ENCODE data around the gene MMP24.
"Not testable (repeated sequence)": the region's sequence is repeated elsewhere in the genome, so short reads cannot be mapped to it uniquely, and the experiment has no call there.

Gene MMP24

DNA sequence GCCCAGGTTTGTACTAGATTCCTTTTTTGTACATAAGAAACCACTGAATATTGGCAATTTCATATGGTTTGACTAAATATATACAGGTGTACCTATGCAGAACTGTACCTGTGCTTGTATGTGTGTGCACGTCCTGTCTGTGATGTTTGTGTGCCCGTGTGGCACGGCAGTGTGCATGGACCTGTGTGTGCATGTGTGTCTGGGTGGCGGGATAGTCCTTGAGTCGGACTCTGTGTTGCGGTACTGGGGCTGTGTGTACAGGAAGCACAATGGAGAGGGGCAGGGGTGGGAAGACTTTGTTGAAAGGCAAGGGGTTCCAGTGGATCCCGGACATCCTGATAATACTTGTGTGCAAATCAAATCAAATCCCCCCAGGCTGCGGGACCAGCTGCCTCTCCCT, 69.2 kb downstream of the MMP24 start:
- no peak for FAIRE-seq

- no peak for FAIRE-seq
These were observed 69.6 kb downstream of the MMP24 start for GRCh38 chr20:35296101-35296554.

DNA sequence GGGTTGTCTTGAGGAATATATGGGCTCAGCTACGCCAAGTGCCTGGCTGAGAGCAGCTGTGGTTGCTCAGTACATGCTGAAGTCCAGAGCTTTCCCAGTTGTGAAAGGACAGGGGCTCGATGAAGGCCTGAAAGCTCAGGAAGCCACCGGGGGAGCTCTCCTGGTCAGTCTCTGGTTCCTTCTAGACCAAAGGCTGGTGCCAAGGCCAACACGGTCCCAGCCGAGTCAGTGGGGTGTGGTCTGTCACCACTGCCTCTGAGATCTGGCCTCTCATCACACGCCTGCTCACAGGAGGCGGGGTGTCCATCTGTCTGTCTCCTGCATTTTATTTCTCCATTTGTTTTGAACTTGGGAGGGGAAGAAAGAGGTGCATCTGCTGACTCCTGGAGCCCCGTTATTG, 70.7 kb downstream of the MMP24 start:
- FAIRE-seq, result no peak

GRCh38 chr20:35297740-35298139, 71.2 kb downstream of the MMP24 start:
- FAIRE-seq, result no peak

DNA sequence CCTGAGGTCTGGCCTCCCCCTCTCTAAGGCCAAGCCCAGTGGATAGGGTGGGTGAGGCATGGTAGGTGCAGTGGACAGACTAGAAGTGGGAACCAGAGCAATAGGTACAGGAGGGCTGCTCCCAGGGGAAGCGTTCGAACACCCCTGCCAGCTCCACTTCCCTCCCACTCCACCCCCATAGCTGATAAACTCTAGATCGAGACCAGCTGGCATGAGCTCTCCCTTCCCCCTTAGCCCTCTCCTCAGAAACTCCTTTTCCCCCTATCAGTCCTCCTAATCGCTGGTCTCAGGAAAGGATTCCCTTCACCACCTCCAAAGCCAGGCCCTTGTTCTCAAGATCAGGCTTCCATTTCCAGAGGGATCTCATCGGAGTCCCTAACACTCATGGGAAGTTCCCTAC, 71.8 kb downstream of the MMP24 start:
- no peak for FAIRE-seq

GRCh38 chr20:35299780-35300179, 73.3 kb downstream of the MMP24 start:
- FAIRE-seq, result no peak

DNA sequence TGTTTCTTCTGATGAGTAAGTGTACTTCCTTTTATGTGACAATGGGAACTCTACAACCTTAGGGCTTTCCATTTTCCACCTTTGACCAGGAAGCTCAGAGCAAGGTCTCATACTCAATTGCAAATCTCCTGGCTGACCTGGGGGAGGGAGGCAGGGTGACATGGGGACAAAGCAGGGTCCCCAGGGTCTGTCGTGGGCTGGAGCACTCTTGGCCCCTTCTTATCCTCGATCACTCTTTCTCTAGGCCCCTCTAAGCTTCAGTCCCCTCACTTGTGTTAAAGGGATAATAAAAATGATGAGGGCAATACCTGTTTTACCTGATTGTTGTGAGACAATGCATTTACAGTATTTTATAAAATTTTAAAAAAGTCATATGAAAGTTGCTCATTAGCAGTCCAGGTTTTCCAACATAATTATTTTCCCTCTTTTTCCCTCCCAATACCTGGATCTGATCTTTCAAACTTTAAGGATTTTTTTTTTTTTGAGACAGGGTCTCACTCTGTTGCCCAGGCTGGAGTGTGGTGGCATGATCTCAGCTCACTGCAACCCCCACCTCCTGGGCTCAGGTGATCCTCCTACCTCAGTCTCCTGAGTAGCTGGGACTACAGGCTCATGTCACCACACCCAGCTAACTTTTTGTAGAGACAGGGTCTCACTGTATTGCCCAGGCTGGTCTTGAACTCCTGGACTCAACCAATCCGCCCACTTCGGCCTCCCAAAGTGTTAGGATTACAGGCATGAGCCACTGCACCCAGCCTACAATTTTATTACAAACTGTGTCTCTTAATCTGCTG, 74.2 kb downstream of the MMP24 start:
- no peak for FAIRE-seq

DNA sequence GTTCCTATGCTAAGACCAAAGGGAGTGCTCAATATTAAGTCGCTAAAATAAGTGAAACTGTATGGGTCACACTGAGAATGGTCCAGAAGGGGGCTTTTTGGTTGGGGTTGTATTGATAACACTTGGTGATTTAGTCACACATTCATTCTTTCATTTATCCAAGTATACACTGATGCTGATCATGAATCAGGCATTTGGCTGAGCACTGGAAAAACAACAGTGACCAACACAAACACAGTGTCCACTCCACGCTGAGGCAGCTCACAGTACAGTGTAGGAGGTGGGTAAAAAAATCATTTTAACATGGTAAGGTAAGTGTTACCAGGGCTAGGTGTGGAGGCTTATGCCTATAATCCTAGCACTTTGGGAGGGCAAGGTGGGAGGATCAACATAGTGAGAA, 74.9 kb downstream of the MMP24 start:
- no peak for FAIRE-seq

DNA sequence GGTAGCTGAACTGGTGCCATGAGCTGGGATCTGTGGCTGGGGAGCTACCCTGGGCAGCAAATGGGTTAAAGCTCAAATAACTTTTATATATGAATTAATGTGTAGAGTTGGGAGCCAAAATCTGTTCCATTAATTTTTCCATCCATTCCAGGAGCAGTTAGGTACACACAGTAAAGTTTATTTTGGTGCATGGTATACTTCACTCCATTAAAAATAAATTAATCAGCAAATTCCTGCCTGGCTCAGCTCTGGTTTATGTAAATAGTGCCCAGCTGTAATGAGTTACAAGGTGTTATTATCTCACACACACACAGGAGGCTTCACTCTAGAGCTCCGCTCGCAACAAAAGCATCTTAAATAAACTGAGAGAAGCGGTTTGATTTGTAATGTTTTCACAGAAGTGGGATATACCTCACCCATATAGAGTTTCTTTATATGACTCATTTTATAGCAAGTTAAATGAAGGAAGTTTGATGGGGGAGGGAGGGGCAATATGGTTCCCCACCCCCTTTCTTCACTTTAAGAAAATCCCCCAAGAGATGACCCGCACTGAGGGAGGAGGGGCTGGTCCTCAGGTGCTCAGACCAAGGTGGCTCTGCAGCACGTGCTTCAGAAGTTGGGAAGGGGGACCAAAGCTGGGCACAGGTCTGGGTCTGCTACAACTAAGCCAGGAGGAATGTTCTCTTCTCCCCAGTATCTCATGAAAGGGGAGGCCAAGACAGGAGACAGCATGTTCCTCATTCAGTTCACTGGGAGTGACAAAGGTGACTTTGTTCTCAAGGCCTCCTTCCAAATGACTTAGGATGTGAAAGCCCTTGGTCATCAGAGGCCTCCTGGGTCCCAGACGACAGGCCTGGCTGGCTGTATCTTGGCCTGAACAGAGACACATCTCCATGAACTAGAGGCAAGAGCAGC, 76.2 kb downstream of the MMP24 start:
- no peak for FAIRE-seq

DNA sequence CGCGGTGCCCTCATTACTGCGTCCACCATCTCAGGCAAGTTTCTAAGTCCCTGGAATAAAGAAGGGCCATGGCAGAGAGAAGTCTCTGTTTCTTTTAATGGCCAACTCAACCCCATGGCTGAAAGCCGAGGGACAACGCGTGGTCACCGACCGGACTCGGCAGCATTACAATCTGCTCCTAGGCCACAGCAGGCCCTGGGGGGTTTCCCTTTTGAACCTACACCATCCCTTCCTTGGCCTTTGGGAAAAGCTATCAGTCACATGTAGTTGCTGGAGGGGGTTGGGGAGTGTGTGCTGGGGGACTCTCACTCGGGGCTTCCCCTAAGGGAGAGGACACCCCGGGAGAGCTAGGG, 76.9 kb downstream of the MMP24 start:
- no peak for FAIRE-seq

DNA sequence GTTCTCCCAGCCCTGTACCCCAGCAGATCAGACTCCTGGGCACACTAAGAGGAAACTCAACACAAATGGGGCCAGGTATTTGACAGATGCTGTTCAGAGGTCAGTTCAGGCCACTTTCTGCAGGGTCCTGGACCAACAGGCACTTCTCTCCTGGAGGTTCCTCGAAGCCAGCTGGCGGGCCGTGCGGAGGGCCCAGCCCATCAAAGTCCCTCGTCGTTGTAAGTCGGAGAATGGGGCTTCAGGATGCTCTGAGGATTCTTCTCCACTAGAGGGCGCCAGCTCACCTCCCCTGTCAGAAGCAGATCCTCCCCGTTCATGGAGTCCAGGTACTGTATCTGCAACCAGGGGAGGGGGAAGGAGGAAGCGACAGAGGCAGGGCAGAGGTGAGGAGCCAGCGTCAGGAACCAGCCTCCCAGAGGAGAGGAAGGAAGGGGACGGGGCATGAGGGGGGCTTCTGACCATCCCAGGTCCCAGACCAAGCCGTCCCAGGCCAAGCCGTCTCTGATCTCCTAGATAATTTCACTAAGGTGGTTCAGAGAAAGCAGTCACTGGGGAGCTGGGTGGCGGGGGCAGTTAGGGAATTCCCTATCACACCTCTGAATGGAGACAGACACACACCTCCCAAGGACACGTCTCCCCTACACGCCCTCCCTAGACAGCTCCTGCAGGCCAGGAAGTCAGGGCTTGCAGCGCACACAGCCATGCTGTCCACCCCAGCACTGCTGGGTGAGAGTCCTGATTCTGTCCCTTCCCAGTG, 77.4 kb downstream of the MMP24 start:
- FAIRE-seq, result no peak

DNA sequence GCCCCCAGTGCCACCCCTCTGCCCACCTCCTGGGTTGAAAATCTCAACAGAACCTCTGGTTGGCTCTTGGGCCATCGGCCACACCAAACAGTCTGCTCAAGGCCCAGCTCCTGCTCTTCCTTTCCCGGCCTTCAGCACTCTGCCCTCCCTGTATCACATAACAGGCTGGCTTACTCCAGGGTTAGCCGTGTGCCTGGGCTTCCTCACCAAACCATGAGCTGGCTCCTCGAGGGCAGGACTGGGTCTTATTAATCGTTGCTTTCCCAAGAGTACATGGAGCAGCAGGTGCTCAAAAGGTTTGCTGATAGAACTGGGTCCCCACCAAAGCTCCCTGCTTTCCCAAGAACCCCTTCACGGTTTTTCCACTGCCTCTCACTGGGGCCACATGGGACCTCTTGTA, 78.5 kb downstream of the MMP24 start:
- no peak for FAIRE-seq

- no peak for FAIRE-seq
These were observed 79.4 kb downstream of the MMP24 start for GRCh38 chr20:35305682-35306556.

DNA sequence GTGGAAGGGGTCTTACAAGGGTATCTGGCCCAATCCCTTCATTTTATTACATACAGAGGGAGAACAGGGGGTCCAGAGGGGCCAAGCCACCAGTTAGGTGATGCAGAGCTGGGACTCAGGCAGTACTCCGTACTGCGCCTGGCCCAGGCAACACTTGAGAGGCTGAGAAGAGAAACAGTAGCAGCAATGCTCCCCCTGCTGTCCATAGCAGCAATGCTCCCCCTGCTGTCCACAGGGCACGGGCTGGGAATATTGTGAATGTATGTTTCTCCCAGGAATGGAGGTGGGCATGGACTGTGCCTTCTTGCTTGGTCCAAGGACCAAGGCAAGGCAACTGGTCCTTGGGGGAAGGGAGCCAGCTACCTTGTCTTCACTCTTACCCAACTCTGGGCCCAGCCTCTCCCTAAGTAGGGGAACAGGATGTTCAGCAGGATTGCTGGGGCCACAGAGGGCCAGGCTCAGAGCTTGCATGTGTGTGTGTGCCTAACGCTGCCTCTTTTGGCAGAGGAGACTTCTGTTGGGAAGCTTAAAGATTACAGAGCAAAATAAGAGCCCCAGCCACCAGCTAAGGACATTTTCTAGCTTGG, 80.5 kb downstream of the MMP24 start:
- no peak for FAIRE-seq

DNA sequence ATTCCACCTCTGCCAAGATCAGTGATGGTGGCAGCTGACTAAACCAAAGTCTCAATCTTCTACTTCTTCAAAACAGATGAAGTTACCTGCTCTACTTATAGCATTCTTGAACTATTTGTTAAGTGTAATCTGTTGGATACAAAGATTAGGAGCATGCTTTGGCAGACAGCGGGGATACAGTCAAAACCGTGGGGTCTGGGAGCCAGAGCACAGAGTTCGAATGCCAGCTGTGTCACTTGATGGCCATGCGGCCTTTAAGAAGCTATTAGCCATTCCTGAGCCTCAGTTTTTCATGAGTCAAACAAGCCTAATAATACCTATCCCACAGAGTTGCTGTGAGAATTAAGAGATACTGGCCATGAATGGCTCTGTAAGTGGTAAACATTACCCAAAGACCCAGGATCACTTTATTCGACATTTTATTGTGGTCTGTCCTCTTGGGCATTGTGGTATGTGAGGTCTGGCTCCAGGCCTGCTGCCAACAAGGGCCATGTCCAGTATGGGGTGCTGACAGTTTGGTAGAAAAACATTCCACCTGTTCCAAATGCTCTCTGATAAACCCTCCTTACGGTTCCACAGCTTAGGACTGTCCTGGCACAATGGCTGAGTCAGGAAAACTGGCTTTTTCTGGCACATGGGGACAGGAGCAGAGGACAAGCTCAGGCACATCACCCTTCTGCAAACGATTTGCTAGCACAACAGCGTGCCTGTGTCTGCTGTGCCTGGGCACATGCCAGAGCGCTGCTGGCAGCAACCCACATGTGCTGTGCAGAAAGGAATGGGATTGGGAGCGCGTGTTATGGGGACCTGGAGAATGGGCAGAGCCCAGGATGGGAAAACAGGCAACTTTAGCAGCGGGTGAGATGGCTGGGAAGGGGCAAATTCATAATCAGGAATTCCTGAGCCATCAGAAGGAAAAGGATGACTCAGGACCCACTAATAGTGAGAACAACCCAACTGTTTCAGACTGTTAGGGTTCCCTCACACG, 81.5 kb downstream of the MMP24 start:
- no peak for FAIRE-seq

DNA sequence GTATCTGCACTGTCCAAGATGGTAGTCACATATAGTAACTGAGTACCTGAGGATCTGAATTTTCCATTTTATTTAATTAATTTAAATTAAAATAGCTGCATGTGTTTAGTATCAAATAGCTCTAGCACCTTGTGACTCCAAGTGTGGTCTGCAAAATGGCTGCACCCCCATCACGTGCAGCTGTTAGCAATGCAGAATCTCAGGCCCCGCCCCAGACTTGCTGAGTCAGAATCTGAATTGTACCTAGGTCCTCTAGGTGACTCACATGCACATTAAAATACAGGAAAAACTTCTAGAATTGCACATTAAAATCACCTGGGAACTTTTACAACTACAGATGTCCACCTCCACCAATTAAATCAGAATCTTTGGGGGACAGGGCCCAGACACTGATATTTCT, 84.9 kb downstream of the MMP24 start:
- no peak for FAIRE-seq

DNA sequence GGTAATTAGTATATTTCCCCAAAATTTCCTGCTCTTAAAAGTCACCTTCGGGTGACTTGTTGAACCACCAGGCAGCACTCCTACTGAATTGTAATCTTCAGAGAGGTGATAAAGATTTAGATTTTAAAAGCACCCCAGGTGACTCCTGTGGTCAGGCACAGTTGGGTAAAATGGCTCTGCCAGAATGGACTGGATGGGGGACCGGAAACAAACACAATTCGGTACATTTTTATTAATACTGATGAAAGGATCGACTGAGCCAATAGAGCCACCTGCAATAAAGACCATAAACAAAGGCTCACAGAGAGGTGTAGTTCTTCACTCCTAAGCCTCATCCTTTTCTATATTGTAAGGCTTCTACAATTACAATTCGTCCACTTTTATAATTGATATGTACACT, 85.3 kb downstream of the MMP24 start:
- no peak for FAIRE-seq

GRCh38 chr20:35312318-35312717, 85.8 kb downstream of the MMP24 start:
- FAIRE-seq, result no peak

GRCh38 chr20:35314816-35315631, 88.5 kb downstream of the MMP24 start:
- FAIRE-seq, result no peak

DNA sequence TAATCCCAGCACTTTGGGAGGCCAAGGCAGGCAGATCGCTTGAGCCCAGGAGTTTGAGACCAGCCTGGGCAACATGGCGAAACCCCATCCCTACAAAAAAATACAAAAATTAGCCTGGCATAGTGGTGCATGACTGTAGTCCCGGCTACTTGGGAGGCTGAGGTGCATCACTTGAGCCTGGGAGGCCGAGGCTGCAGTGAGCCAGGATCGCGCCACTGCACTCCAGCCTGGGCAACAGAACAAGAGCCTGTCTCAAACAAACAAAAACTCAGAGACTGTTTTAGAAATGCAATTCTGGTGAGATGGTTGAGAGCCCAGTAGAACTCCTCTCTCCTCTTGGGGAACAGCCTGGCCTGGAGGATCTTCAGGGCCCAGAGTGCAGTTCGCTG, 89.1 kb downstream of the MMP24 start:
- FAIRE-seq, result not testable (repeated sequence)

Data from TTC549 (cell line).